Uterus (tissue), 2 donors: ENCODE measurements around the gene NEURL1.

Source experiments
- POLR2A ChIP-seq, 2 donors: fragments of 450-650 bp; IDR thresholded peaks; one replicate each; pipeline ENCODE4 v1.6.1; 2016; ENCODE audit warnings: antibody characterized with exemption in 2 of 2, mild to moderate bottlenecking in 1 of 2, moderate library complexity in 1 of 2
- TF ChIP-seq, protein P1 (sequence below), 4 experiments: fragments of 200-600 bp in 2 of 4; fragments of 450-650 bp in 2 of 4; sonication (generic) in 2 of 4; IDR thresholded peaks; one replicate each; pipeline ENCODE4 v1.5.1; 2016 to 2019; ENCODE audit warnings: antibody characterized with exemption in 4 of 4, mild to moderate bottlenecking in 2 of 4, moderate library complexity in 1 of 4

DNA sequence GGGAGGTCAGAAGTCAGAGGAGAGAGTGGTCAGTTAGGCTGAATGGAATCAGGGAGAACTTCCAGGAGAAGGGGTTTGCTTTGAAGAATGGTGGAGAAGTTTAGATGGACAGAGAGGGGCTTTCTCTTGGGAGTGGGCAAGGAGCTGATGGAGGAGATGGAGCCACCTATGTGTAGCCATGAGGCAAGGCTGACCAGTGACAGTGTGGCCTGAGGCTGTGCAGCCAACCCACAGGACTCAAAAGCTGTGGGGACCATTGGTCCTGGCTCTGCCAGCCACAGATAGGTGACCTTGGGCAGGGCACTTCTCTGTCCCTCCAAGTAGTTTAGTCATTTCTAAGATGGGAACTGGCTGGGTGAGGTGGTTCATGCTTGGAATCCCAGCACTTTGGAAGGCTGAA lies 18.7 kb downstream of the NEURL1 start:
- TF ChIP-seq, protein P1, sequence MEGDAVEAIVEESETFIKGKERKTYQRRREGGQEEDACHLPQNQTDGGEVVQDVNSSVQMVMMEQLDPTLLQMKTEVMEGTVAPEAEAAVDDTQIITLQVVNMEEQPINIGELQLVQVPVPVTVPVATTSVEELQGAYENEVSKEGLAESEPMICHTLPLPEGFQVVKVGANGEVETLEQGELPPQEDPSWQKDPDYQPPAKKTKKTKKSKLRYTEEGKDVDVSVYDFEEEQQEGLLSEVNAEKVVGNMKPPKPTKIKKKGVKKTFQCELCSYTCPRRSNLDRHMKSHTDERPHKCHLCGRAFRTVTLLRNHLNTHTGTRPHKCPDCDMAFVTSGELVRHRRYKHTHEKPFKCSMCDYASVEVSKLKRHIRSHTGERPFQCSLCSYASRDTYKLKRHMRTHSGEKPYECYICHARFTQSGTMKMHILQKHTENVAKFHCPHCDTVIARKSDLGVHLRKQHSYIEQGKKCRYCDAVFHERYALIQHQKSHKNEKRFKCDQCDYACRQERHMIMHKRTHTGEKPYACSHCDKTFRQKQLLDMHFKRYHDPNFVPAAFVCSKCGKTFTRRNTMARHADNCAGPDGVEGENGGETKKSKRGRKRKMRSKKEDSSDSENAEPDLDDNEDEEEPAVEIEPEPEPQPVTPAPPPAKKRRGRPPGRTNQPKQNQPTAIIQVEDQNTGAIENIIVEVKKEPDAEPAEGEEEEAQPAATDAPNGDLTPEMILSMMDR (IDR thresholded peaks at IDR 0.05) = no peak
- TF ChIP-seq POLR2A (IDR thresholded peaks at IDR 0.05) = no peak
